Renal cortex interstitium (tissue), 15 donors: ENCODE measurements around the gene HIRIP3. TPM values are rescaled to one million over a fixed set of nuclear protein-coding genes. Genes with fewer than 3 reads are reported as not detected.
"Not testable (repeated sequence)": the region's sequence is repeated elsewhere in the genome, so short reads cannot be mapped to it uniquely, and the experiment has no call there.

Experiments
- DNase-seq, 11 donors: peaks; one replicate each; pipeline ENCODE4 v3.0.0-alpha.2; 2013; ENCODE audit warnings: low read depth in 9 of 11, low spot score in 4 of 11; ENCODE audit errors: extremely low read depth in 1 of 11
- long read RNA-seq, 16 experiments: transcript quantifications; one replicate each; lab custom pipeline, GENCODE V29; 2026
- polyA plus RNA-seq, 3 donors: library from polyadenylated mRNA; unstranded; fragments of 120-200 nt; gene quantifications; one replicate each; pipeline ENCODE4 v1.2.1, GENCODE V29; 2013; ENCODE audit not compliant: insufficient read length in 3 of 3

The HIRIP3 gene, protein sequence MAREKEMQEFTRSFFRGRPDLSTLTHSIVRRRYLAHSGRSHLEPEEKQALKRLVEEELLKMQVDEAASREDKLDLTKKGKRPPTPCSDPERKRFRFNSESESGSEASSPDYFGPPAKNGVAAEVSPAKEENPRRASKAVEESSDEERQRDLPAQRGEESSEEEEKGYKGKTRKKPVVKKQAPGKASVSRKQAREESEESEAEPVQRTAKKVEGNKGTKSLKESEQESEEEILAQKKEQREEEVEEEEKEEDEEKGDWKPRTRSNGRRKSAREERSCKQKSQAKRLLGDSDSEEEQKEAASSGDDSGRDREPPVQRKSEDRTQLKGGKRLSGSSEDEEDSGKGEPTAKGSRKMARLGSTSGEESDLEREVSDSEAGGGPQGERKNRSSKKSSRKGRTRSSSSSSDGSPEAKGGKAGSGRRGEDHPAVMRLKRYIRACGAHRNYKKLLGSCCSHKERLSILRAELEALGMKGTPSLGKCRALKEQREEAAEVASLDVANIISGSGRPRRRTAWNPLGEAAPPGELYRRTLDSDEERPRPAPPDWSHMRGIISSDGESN
- polyA plus RNA-seq, result 10 to 100 TPM; 16.4 to 22.1 (median 19.3) TPM
- long read RNA-seq, donor 1, partial matches to known transcripts, result 0 of 1 reads
- long read RNA-seq, donor 1, other reads (novel, unspliced or antisense), result 0 of 1 reads
- long read RNA-seq, donor 2, partial matches to known transcripts, result 12 of 28 reads
- long read RNA-seq, donor 2, other reads (novel, unspliced or antisense), result 15 of 28 reads
- long read RNA-seq, donor 3, transcript HIRIP3-204 (6 exons, 988 nt), result major isoform, 5 of 21 reads
- long read RNA-seq, donor 3, partial matches to known transcripts, result 12 of 21 reads
- long read RNA-seq, donor 3, other reads (novel, unspliced or antisense), result 0 of 21 reads
- long read RNA-seq, donor 4, partial matches to known transcripts, result 5 of 28 reads
- long read RNA-seq, donor 4, other reads (novel, unspliced or antisense), result 19 of 28 reads
- long read RNA-seq, donor 5, result 0 reads
- long read RNA-seq, donor 6, partial matches to known transcripts, result 7 of 10 reads
- long read RNA-seq, donor 6, other reads (novel, unspliced or antisense), result 0 of 10 reads
- long read RNA-seq, donor 7, partial matches to known transcripts, result 14 of 17 reads
- long read RNA-seq, donor 7, other reads (novel, unspliced or antisense), result 0 of 17 reads
- long read RNA-seq, donor 8, result 0 reads
- long read RNA-seq, donor 9, partial matches to known transcripts, result 0 of 5 reads
- long read RNA-seq, donor 9, other reads (novel, unspliced or antisense), result 0 of 5 reads
- long read RNA-seq, donor 10, partial matches to known transcripts, result 16 of 23 reads
- long read RNA-seq, donor 10, other reads (novel, unspliced or antisense), result 0 of 23 reads
- long read RNA-seq, donor 11, partial matches to known transcripts, result 6 of 10 reads
- long read RNA-seq, donor 11, other reads (novel, unspliced or antisense), result 0 of 10 reads
- long read RNA-seq, donor 12, partial matches to known transcripts, result 9 of 13 reads
- long read RNA-seq, donor 12, other reads (novel, unspliced or antisense), result 0 of 13 reads
- long read RNA-seq, donor 13, result 0 reads
- long read RNA-seq, donor 14, result 0 reads
- long read RNA-seq, donor 15, result 0 reads
- long read RNA-seq, donor 16, transcript HIRIP3-204 (6 exons, 988 nt), result major isoform, 9 of 126 reads
- long read RNA-seq, donor 16, transcript HIRIP3-201 (7 exons, 3,388 nt), result minor isoform, 5 of 126 reads
- long read RNA-seq, donor 16, partial matches to known transcripts, result 112 of 126 reads
- long read RNA-seq, donor 16, other reads (novel, unspliced or antisense), result 0 of 126 reads

DNA sequence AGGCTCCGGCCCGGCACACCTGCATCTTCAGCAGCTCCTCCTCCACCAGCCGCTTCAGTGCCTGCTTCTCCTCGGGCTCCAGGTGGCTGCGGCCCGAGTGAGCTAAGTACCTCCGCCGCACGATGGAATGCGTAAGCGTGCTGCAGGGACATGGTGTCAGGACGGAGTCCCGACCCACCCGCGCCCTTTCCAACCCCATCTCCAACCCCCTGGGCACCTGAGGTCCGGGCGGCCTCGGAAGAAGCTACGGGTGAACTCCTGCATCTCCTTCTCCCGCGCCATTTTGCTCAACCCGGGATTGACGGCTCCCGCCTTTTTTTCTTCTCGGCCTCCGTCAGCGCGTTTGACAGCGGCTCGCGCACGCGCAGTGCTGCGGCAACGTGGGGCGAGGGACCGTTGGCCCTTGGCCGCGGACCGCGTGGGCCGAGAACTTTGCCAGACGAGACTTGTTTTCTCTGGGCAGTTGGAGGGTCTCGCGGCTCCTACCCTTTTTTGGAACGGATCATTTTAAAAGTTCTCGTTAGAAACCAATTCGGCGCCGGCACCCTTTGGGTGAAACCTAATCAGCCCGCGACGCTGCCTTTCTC lies at the start of gene HIRIP3:
TSS of gene HIRIP3 (minus strand) at position 294 of the 587 bp plus-strand sequence. CDS start at position 282, 12 bp downstream.
- peak in 9 of 11 donors; percentile 58 to 84 (median 73) for DNase-seq

GRCh38 chr16:30041841-30042240 lies 46.4 kb upstream of the HIRIP3 start:
- no peak for DNase-seq

DNA sequence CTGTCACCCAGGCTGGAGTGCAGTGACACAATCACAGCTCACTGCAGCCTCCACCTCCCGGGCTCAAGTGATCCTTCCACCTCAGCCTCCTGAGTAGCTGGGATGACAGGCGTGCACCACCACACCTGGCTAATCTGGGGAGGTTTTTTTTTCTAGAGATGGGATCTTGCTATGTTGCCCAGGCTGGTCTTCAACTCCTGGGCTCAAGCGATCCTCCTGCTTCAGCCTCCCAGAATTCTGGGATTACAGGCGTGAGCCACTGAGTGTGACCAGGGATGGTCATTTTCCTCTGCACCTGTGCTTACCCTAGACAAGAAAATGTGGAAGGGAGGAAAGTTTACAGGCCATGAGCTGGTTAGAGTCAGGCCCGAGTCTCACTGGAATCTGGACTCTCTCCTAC lies 45.3 kb upstream of the HIRIP3 start:
- not testable (repeated sequence) for DNase-seq

DNA sequence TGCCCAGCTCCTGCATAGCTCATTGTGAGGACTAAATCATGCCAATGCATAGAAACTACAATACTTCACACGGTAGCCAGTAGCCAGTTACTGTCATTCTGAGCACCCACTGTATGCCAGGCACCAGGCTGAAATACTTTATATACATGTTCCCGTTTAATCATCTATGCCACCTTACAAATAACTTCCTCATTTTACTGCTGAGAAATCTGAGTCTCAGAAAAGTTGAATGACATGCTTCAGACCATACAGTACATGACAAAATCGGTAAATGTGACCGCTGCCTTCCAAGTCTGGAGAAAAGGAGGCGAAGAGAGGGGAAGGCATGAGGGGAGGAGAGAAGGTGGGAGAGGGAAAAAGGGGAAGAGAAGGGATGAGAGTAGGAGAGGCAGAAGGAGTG lies 44.8 kb upstream of the HIRIP3 start:
- no peak for DNase-seq

- DNase-seq, result no peak
Measured at GRCh38 chr16:30033270-30033669, 37.9 kb upstream of the HIRIP3 start.

GRCh38 chr16:30032083-30032819 lies 36.8 kb upstream of the HIRIP3 start:
- DNase-seq, result peak in 6 of 11 donors; percentile 47 to 72 (median 53)

DNA sequence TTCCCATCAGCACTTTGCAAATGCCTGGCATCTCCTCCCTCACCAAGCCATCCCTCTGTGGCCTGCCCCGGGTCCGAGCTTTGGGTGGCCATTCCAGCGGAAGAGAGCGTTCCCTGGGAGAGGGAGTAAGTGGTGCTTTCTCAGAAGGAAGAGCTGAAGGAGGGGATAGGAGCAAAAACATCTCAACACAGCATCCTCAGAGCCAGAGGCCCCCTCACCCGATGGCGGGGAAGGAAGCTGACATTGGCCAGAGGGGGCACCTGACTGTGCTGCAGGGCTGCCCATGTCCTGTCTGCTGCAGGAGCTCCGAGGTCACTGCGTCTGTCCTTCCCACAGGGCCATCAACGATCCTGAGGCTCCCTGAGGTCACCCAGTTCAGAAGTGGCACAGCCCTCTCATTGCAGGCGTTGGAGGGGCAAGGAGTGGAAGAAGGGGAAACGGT lies 36.1 kb upstream of the HIRIP3 start:
- DNase-seq, result no peak

- DNase-seq, result peak in 1 of 11 donors; percentile 18
Measured at GRCh38 chr16:30030841-30031413, 35.5 kb upstream of the HIRIP3 start, which contains the start of gene TLCD3B. TLCD3B (minus strand) TSS chr16:30031271; CDS start chr16:30030527, 744 bp downstream.

DNA sequence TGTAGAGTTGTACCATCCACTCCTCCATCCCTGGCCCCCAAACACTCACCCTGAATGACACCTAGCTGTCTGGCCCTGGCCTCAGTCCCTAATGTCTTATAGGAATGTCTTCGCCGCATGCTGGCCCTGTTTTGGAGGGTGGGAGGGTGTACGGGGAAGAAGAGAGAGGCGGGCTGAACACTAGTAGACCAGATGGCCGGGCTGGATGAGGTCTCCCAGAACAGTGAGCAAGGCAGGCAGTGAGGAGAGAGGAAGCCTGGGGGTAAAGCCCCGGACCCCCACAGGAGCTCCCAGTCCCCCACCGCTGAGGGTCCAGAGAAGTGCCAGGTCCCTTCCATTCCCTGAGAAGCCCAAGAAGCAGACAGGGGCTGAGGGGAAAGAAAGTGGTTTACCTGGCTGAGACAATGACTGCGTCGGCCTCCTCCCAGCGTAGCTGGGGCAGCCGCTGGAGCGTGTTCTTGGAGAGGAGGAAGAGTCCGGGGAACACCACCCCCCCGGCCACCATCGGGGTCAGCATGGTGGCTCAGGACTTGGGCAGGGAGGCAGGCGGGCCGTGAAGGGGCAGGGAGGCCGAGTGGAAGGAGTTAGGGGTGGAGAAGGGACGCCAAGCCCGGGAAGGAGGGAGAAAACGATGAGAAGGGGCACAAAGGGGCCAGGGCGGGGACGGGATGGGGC lies 34.7 kb upstream of the HIRIP3 start:
- DNase-seq, result no peak

DNA sequence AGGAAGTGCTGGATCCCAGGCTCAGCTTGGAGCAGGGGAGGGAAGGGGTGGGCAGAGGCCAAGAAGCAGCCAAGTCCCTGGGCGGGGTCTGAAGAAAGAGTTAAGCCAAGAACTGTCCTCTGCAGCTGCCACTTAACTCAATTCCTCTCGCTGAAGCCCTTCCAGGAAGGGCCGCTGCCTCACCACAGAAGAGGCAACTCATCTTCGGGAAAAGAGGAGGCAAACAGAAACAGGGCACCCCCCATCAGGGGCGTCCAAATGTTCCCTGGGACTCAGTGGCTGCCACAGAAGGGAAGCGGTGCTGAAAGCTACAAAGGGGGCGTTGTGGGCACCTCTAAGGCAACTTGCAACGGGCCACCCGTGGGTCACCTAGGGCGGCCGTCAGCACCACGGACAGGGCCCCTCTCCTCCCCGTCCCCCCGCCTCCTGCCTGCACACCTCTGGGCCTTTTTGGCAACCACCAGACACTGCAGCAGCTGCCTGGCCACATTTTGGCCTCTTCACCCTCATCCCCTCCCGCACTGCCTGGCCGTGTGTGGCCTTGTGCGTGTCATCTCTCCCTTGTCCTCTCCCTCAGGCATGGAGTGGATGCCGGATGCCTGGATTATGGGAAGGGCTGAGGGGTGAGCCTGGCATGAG lies 33.1 kb upstream of the HIRIP3 start:
- peak in 2 of 11 donors; percentile 36 to 43 for DNase-seq

- DNase-seq, result no peak
Measured at GRCh38 chr16:30027588-30028437, 32.4 kb upstream of the HIRIP3 start.

GRCh38 chr16:30026449-30026848 lies 31.0 kb upstream of the HIRIP3 start:
- DNase-seq, result no peak

GRCh38 chr16:30025574-30025973 lies 30.2 kb upstream of the HIRIP3 start:
- DNase-seq, result no peak

DNA sequence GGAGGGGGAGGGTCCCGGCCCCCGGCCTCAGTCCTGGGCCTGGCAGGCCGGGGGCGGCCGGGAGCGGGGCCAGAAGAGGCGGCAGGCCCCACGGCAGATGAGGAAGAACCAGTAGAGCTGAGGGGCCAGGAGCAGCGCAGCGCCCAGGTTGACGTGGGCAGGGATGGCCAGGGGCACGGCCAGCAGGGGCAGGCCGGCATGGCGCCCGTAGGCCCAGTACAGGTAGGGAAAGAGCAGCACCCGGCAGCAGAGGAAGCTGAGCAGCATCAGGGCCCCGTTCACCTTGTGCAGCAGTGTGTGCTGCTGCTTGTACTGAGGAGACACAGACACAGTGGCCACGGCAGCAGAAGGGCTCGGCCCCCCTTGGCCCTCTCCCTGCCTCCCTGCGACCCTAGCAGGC lies 29.7 kb upstream of the HIRIP3 start:
- DNase-seq, result no peak

DNA sequence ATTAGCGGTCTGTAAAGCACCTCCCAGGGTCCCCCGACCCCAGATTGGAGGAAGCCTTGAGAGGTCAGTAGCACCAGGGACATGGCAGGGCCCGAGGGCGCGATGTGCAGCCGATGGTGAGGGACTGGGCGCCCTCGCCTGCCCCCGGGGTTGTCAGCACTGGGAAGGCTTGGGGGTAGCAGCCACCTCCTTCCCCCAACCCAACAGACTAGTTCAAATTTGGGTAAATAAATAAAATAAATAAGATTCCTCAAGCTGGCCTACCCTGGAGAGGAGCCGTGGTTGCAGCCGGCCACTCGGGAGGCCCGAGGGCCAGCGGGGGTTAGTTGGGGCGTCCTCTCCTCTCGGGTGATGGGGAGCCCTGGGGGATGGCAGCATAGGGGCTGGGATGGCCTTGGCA lies 29.0 kb upstream of the HIRIP3 start:
- no peak for DNase-seq
